G401 (cell line): ENCODE data around the gene WDR77. TPM values are rescaled to one million over a fixed set of nuclear protein-coding genes. Genes with fewer than 3 reads are reported as not detected.

ENCODE experiments used
- DNase-seq: peaks from one replicate; pipeline ENCODE4 v3.0.0-alpha.2; 2015; ENCODE audit warnings: low spot score
- in situ Hi-C: cut with HindIII; loops from 2 replicates; pipeline ENCODE4 v1.10.0; 2016; ENCODE audit warnings: low sequenced_read_pairs, mixed read lengths
- total RNA-seq: library from RNA; depleted of rRNA; stranded (reverse); fragments of >200 nt; shearing (Covaris generic); gene quantifications from 2 replicates; pipeline ENCODE4 v1.2.3, GENCODE V29; 2014

WDR77 gene
- total RNA-seq, 1 experiment from 2014 or later: 134 TPM

DNA sequence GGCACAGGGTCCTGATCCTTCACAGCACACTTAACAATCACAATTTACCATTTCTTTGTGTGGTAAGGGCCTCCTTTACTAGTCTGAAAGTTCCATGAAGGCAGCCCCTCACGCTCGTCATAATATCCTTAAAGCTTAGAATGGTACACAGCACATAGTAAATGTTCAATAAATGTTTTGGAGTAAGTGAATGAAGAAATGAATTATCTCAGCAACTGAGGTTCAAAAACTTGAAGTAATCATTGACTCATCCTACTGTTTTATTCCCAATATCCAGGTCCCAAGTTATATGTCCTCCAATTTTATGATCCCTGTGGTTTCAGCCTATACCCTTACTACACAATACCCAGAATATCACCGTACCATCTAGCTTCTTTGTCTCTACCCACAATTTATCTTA lies 22.5 kb upstream of the WDR77 start:
- in situ Hi-C loops: no loop called here
- no peak for DNase-seq

DNA sequence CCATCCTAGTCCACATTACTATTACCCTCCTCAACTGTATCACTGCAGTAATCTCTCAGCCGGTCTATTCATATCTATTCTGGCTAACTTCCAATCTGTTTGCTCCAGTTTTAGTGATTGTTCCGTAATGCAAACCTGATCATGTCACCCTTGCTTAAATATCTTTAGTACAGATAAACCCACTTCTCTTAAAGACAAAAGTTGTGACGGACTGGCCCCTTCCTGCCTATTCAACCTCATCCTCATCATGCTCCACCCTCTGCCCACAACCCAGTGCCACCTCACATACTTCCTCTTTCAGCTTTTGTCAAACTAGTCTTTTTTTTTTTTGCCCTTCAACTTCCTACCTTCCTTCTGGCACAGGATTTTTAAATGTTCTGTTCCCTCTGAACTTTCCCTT lies 22.0 kb upstream of the WDR77 start:
- in situ Hi-C loops: no loop called here
- no peak for DNase-seq

DNA sequence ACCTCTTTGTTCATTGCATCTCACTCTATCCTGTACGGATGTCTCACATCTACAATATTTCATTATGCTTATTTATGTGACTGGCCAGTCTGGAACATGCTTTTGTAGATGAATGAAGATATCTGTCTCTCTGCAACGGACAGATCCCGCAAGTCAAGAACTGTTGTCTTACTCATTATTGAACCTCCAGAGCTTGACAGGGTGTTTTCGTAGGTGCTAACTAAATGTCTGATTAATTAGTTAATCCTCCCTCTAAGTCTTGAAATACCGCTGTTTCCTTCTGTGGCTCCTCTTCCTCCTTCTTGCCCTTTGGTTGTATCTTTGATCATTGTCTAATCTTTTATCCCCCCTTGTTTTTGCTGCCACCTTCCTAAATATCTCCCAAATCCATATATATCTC lies 21.5 kb upstream of the WDR77 start:
- no peak for DNase-seq
- in situ Hi-C loops: no loop called here

- in situ Hi-C loops: no loop called here
These were observed 20.5 kb upstream of the WDR77 start for GRCh38 chr1:111469539-111469938.

GRCh38 chr1:111468717-111469100 lies 19.7 kb upstream of the WDR77 start:
- in situ Hi-C loops: no loop called here

More at GRCh38 chr1:111469539-111469938, 20.5 kb upstream of the WDR77 start:
- DNase-seq: no peak

GRCh38 chr1:111467865-111468716 lies 19.0 kb upstream of the WDR77 start:
- in situ Hi-C loops: no loop called here
- DNase-seq: no peak

More at GRCh38 chr1:111468717-111469100, 19.7 kb upstream of the WDR77 start:
- no peak for DNase-seq

DNA sequence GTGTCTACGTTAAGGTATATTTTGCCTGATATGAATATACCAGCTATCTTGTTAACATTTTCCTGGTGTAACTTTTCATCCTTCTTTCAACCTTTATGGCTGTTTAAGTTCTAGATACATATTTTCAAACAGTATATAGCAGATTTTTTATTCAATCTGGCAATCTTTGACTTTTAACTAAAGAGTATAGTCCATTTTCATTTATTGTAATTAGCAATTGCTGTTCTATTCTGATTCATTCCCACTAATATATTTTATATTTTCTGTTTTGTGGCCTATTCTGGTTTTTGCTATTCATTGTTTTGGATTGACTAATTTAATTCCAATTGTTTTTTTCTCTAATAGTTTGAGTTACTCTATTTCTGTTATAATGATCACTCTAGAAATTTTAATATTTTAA lies 17.4 kb upstream of the WDR77 start:
- no peak for DNase-seq
- in situ Hi-C loops: no loop called here

- in situ Hi-C loops: no loop called here
- DNase-seq: no peak
These were observed 16.7 kb upstream of the WDR77 start for GRCh38 chr1:111465754-111466153.

DNA sequence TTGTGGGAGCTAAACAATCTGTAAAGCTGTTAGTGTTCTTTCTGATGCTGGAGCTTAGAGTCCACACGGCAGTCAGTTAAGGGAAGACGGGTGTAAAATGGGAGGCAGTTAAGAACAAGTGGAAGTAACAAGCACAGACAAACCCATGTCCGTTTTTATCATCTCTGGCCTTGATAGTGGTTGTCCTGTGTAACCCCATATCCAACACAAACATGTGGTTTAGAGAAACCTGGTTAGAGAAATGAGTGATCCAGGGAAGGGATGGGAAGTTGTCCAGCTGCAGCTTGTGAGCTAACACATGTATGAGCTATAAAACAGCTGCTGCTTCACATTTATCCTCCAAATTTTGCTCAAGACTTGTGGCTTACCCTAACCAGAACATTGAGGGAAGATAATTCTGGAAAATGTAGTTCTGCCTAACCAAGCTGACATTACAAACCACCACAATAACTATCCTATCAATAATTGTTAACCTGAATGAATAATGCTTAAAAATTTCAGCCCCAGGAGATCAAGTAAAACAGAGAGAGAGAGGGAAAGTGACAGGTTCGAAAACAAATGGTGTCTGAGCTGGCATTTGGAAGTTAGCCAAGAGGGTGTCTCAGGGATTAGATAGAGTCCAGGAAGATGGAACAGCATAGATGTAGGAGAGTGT lies 14.1 kb upstream of the WDR77 start:
- in situ Hi-C loops: no loop called here
- peak; percentile 11 for DNase-seq

GRCh38 chr1:111462370-111463028 lies 13.4 kb upstream of the WDR77 start:
- in situ Hi-C loops: no loop called here
- DNase-seq: no peak

DNA sequence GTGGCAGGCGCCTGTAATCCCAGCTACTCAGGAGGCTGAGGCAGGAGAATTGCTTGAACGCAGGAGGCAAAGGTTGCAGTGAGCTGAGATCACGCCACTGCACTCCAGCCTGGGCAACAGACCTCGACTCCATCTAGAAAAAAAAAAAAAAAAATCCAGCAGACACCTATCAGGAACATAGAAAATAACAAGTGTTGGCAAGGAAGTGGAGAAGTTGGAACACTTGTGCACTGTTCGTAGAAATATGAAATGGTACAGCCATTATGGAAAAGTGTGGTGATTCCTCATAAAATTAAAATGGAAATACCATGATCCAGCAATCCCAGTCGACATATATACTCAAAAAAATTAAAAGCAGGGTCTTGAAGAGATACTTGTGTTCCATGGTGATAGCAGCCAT lies 12.7 kb upstream of the WDR77 start:
- in situ Hi-C loops: no loop called here
- DNase-seq: no peak

- DNase-seq: no peak
- in situ Hi-C loops: no loop called here
These were observed 6.6 kb upstream of the WDR77 start for GRCh38 chr1:111455642-111456031.

DNA sequence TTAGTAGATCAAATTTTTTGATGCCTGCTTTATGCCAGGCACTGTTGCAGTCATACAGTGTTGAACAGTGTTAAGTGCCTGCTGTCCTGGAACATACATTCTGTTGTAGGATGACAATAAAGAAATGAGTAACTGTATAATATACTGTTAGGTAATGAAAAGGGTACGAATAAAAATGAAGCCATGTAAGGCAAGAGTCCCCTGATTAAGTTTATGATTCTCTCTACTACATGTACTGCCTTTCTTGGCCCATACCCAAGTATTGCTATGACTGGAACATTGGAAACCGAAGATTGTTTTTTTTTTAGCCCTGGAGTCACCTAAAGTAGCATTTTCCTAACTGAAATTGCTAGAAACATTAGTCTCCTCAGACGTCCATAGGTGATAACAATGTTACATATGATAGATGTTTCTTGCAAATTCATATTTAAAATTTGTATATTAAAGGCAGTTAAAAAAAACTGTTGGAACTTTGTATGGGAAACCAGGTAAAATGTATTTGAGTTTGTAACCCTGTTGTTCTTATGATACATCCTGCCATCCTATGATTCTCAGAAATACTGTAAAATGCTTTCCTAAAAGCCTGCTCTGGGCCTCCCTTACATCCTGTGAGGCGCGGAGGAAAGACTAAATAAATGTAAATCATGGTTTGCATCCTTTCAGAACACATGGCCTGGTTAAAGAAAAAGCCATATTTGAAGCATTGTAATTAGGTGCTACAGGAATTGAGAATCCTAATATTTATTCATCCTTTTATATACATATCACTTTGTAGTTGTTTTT lies 6.0 kb upstream of the WDR77 start:
- no peak for DNase-seq
- in situ Hi-C loops: no loop called here

GRCh38 chr1:111453706-111454105 lies 4.7 kb upstream of the WDR77 start:
- DNase-seq: no peak
- in situ Hi-C loops: no loop called here

- DNase-seq: no peak
- in situ Hi-C loops: no loop called here
These were observed 3.5 kb upstream of the WDR77 start for GRCh38 chr1:111452581-111452980.

DNA sequence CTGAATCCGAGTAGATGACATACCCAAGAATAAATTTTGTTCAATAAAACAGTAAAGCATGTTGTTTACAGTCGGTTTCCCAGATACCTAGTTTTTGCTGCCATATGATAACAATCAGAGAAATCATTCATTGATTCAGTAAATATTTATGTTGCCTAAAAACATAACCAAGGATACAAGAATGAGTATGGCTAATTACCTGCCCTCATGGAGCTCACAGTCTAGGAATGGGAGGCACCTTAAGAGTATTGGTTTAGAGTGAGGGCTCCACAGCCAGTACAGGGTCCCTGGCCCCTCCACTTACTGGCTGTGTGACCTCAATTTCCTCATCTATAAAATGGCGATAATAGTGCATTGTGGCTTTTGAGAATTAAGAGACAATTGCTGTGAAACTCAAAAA lies 1.1 kb upstream of the WDR77 start:
- in situ Hi-C loops: no loop called here
- no peak for DNase-seq

GRCh38 chr1:111449703-111450017 lies 604 bp upstream of the WDR77 start:
- in situ Hi-C loops: no loop called here
- DNase-seq: no peak

DNA sequence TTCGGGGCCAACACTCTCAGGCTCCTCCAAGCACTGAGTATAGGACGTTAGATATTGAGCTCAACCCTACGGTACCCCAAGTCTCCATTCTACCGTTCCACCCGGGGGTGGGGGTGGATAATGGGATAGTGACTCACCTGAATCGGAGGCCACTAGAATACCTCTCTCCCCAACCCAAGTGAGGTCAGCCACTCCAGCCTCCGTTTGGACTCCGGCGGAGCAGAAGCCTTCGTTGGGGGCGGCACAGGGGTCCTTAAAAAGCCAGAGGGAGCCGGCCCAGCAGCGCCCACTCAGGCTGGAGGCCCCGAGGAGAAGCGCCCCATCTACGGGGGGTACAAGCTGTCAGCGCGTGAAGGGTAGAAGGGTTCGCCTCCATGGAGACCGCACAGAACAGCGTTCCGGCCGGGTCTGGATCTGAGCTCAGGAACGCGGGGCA lies 556 bp downstream of the WDR77 start:
- in situ Hi-C loops: no loop called here
- DNase-seq: peak; percentile 15

GRCh38 chr1:111446967-111447892 lies 1.8 kb downstream of the WDR77 start:
- in situ Hi-C loops: no loop called here
- no peak for DNase-seq
